Subcutaneous abdominal adipose tissue (tissue), 5 donors: Measurements from ENCODE around the gene ZNF107.
"Not testable (repeated sequence)": the region's sequence is repeated elsewhere in the genome, so short reads cannot be mapped to it uniquely, and the experiment has no call there.

Experiments
- H3K27ac ChIP-seq: one replicate; pipeline ENCODE4 v1.7.0; 2013; ENCODE audit warnings: low read depth, mild to moderate bottlenecking, inconsistent platforms, low read length, moderate library complexity
- H3K27me3 ChIP-seq, 5 donors: one replicate each; pipeline ENCODE4 v1.7.0; 2013; ENCODE audit warnings: low read length in 5 of 5, inconsistent platforms in 1 of 5; ENCODE audit not compliant: control insufficient read depth in 5 of 5, insufficient read depth in 4 of 5
- H3K36me3 ChIP-seq, 5 donors: one replicate each; pipeline ENCODE4 v1.7.0; 2013; ENCODE audit warnings: low read length in 5 of 5; ENCODE audit not compliant: control insufficient read depth in 5 of 5, insufficient read depth in 5 of 5
- H3K4me1 ChIP-seq, 5 donors: one replicate each; pipeline ENCODE4 v1.7.0; 2013; ENCODE audit warnings: low read length in 5 of 5, mild to moderate bottlenecking in 3 of 5, moderate library complexity in 1 of 5; ENCODE audit not compliant: control insufficient read depth in 5 of 5, insufficient read depth in 5 of 5
- H3K4me3 ChIP-seq, 5 donors: one replicate each; pipeline ENCODE4 v1.7.0; 2013; ENCODE audit warnings: low read length in 5 of 5, low read depth in 1 of 5
- H3K9ac ChIP-seq, 5 donors: one replicate each; pipeline ENCODE4 v1.7.0; 2013; ENCODE audit warnings: low read length in 5 of 5, mild to moderate bottlenecking in 4 of 5, moderate library complexity in 3 of 5
- H3K9me3 ChIP-seq, 5 donors: one replicate each; pipeline ENCODE4 v1.7.0; 2013; ENCODE audit warnings: low read length in 5 of 5; ENCODE audit not compliant: control insufficient read depth in 5 of 5
- donor health status: healthy.
- donor health status: healthy.
- donor health status: healthy.
- donor health status: healthy.
- donor health status: healthy.

The ZNF107 gene

DNA sequence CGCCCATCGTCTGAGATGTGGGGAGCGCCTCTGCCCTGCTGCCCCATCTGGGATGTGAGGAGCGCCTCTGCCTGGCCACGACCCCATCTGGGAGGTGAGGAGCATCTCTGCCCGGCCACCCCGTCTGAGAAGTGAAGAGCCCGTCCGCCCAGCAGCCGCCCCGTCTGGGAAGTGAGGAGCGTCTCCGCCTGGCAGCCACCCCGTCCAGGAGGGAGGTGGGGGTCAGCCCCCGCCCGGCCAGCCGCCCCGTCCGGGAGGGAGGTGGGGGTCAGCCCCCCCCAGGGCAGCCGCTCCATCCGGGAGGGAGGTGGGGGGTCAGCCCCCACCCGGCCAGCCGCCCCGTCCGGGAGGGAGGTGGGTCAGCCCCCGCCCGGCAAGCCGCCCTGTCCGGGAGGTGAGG is 52.0 kb downstream of the ZNF107 start:
- not testable (repeated sequence) for H3K36me3 ChIP-seq, H3K9ac ChIP-seq, H3K4me3 ChIP-seq, H3K27ac ChIP-seq, H3K4me1 ChIP-seq, H3K27me3 ChIP-seq
- peaks cover 8 to 40% (median 29%) of the 10 kb centered on the region in 5 donors for H3K9me3 ChIP-seq

DNA sequence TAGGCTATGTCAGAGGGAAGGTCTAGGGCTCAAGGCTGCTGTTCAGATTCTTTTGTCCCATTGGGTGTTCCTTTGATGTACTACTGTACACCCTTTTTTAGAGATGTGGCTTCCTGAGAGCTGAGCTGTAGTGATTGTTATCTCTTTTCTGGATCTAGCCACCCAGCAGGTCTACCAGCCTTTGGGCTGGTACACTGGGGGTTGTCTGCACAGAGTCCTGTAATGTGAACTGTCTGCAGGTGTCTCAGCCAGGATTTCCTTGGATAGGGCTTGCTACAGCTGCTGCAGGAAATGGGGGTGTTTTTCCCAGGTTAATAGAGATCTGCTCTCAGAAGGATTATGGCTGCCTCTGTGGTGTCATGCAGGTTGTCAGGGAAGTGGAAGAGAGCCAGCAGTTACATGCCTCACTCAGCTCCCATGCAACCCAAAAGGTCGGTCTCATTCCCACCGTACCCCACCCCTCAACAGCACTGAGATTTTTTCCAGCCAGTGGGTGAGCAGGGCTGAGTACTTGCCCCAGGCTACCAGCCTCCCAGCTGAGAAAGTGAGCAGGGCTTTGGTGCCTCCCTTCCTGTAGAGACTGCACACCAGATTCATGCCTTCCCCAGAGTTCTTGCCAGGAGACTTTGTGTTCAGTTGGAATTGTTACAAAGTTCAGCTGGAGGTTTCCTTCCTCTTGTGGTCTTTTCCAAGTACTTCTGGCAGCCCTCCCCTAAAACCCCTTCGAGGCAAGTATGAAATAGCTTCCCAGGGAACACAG is 63.3 kb downstream of the ZNF107 start:
- Histone ChIP-seq H3K27ac (no peak overlapping the region), H3K9ac (no peak overlapping the region), H3K4me3 (no peak overlapping the region), H3K36me3 (no peaks in the 10 kb centered on the region), H3K27me3 (no peaks in the 10 kb centered on the region), H3K9me3 (peaks cover 0 to 12% (median 8%) of the 10 kb centered on the region in 5 donors), H3K4me1 (peaks cover 0 to 3% (median 0%) of the 10 kb centered on the region in 5 donors)

DNA sequence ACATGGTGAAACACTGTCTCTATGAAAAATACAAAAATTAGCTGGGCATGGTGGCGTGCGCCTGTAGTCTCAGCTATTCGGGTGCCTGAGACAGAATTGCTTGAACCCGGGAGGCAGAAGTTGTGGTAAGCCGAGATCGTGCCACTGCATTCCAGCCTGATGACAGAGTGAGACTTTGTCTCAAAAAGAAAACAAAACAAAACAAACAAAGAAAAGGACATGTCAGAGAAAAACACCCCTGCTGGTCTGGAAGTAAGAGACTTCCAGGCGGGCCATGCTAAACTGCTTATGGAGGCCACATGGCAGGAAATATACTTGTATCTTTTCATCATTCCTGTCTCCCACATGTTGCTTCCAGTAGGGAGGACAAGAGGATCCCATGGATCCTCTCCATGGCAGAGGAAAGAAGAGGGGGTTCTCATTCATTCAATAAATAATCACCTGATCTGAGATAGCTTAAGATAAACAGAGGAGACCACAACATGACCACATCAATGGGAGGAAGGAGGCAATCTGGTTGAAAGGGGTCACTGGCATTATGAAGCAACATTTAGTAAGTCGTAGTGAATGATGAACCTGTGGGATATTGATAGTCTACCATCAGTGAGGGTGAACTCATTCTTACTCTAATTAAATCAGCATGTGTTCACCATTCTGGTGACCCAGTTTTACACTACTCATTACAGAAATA is 67.8 kb downstream of the ZNF107 start:
- no peaks in the 10 kb centered on the region for H3K36me3 ChIP-seq
- no peak overlapping the region for H3K4me3 ChIP-seq
- peaks cover 0 to 3% (median 0%) of the 10 kb centered on the region in 5 donors for H3K4me1 ChIP-seq
- H3K9me3 ChIP-seq: peaks cover 0 to 16% (median 12%) of the 10 kb centered on the region in 5 donors
- H3K27ac ChIP-seq: no peak overlapping the region
- H3K27me3 ChIP-seq: no peaks in the 10 kb centered on the region
- no peak overlapping the region for H3K9ac ChIP-seq

DNA sequence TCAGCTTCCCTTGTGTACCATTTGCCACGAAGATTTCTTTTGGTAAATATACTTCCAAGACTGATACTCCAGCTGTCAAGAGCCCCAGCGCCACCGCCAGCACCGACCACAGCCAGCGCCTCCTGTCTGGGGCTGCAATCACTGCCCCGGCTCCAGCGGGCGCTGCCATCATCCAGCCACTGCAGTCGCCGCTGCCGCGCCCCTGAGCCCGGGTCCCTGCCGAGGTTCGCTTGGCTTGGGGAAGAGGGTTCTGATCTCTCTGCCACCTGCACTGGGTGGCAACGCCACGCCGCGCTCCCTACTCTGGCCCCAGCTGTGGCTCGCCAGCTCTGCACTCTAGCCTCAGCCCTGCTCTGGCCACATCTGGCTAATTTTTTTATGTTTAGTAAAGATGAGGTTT is 70.6 kb downstream of the ZNF107 start:
- Histone ChIP-seq H3K9ac (no peak overlapping the region), H3K4me3 (no peak overlapping the region), H3K9me3 (peaks cover 0 to 4% (median 3%) of the 10 kb centered on the region in 5 donors), H3K27ac (no peak overlapping the region), H3K27me3 (no peaks in the 10 kb centered on the region), H3K36me3 (no peaks in the 10 kb centered on the region), H3K4me1 (no peaks in the 10 kb centered on the region)

DNA sequence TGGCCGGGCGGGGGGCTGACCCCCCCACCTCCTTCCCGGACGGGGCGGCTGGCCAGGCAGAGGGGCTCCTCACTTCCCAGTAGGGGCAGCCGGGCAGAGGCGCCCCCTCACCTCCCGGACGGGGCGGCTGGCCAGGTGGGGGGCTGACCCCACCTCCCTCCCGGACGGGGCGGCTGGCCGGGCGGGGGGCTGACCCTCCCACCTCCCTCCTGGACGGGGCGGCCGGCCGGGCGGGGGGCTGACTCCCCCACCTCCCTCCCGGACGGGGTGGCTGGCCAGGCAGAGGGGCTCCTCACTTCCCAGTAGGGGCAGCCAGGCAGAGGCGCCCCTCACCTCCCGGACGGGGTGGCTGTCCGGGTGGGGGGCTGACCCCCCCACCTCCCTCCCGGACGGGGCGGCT is 72.5 kb downstream of the ZNF107 start:
- H3K9ac ChIP-seq, H3K27me3 ChIP-seq, H3K4me1 ChIP-seq, H3K36me3 ChIP-seq, H3K27ac ChIP-seq, H3K4me3 ChIP-seq, H3K9me3 ChIP-seq: not testable (repeated sequence)

DNA sequence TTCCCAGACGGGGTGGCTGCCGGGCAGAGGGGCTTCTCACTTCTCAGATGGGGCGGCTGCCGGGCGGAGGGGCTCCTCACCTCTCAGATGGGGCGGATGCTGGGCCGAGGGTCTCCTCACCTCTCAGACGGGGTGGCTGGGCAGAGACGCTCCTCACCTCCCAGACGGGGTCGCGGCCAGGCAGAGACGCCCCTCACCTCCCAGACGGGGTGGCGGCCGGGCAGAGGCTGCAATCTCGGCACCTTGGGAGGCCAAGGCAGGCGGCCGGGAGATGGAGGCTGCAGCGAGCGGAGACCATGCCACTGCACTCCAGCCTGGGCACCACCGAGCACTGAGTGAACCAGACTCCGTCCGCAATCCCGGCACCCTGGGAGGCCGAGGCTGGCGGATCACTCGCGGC is 73.0 kb downstream of the ZNF107 start:
- H3K36me3 ChIP-seq: not testable (repeated sequence)

DNA sequence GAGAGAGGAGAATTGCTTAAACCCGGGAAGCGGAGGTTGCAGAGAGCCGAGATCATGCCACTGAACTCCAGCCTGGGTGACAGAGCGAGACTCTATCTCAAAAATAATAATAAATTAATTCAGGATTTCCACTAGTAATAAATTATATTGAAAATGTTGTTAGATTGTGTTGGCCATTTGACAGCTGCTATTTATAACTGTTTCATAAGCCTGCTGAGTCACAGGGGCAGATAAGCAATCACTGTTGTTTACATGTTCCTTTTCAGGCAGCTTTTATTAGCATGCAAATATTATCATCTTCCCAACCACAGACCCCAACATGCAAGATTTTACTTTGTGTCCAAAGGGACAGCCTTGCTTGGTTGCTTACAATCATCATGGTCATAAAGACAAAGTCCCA is 78.7 kb downstream of the ZNF107 start:
- H3K9me3 ChIP-seq: peaks cover 0 to 10% (median 3%) of the 10 kb centered on the region in 5 donors

More for the DNA sequence above, 73.0 kb downstream of the ZNF107 start:
- H3K4me3 ChIP-seq, H3K4me1 ChIP-seq, H3K9ac ChIP-seq, H3K27ac ChIP-seq, H3K9me3 ChIP-seq, H3K27me3 ChIP-seq: not testable (repeated sequence)

DNA sequence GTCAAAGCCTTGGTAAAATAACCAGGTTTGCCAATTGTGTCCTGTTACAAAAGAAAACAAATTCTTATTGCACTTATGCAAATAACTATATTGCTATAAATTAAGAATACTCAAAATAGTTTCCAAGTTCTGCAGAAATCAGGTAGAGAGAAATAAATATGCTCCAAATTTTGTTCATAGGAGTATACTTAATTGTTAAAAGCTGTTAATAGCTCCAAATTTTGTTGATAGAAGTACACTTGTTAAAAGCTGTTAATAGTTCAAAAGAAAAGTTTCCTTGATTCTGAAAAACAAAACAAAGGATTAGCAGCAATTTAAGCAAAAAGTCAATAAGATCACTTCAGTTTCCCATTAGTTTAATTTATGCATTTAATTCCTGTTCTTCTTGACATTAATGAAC is 81.9 kb downstream of the ZNF107 start:
- H3K4me3 ChIP-seq: no peak overlapping the region
- no peak overlapping the region for H3K27ac ChIP-seq
- H3K9me3 ChIP-seq: peaks cover 0 to 10% (median 3%) of the 10 kb centered on the region in 5 donors
- H3K36me3 ChIP-seq: no peaks in the 10 kb centered on the region
- no peak overlapping the region for H3K9ac ChIP-seq
- no peaks in the 10 kb centered on the region for H3K27me3 ChIP-seq
- H3K4me1 ChIP-seq: no peaks in the 10 kb centered on the region

More for the DNA sequence above, 78.7 kb downstream of the ZNF107 start:
- Histone ChIP-seq H3K9ac (no peak overlapping the region), H3K4me1 (no peaks in the 10 kb centered on the region), H3K4me3 (no peak overlapping the region), H3K27ac (no peak overlapping the region), H3K36me3 (no peaks in the 10 kb centered on the region), H3K27me3 (no peaks in the 10 kb centered on the region)

DNA sequence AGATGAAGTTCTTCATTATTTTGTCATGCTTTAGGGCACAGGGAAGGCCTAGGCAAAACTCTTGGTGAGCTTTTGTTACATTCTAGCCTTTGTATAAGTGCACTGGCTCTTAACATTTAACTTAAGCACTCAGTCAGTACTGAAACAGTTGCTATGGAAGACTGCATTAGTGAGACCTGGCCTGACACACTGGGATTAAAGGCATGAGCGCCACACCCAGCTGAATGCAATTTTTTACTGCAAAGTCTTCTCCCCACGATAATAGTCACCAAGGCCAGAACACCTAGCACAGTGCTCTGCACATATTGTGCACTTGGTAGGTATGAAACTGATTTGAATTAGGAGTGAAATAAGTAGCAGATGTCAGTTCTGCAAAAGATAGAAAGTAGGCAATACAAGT is 87.1 kb downstream of the ZNF107 start:
- H3K27me3 ChIP-seq: no peaks in the 10 kb centered on the region
- no peaks in the 10 kb centered on the region for H3K4me1 ChIP-seq
- no peak overlapping the region for H3K4me3 ChIP-seq
- no peaks in the 10 kb centered on the region for H3K36me3 ChIP-seq
- H3K9me3 ChIP-seq: peaks cover 0 to 8% (median 2%) of the 10 kb centered on the region in 5 donors
- H3K27ac ChIP-seq: no peak overlapping the region
- H3K9ac ChIP-seq: no peak overlapping the region

DNA sequence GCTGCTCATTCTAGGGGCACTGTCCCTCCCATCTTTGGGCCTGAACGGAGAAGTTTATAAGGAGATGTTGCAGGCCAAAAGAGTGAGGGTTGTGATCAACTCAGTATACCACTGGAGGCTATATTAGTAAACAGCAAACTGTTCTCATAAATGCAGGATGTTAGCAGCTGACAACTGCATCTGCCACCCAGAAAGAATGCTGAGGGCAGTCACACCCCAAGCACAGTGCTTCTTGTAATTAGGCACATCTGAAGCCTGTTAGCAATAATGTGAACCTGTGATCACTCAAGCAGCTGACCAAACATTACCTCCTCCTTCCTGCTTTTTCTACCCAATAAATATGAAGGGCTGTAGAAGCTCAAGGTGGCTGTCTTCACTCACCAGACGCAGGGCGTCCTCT is 89.9 kb downstream of the ZNF107 start:
- no peak overlapping the region for H3K9ac ChIP-seq

More for the DNA sequence above, 89.9 kb downstream of the ZNF107 start:
- Histone ChIP-seq H3K4me1 (no peaks in the 10 kb centered on the region), H3K9me3 (peaks cover 0 to 3% (median 0%) of the 10 kb centered on the region in 5 donors), H3K27ac (no peak overlapping the region), H3K27me3 (no peaks in the 10 kb centered on the region), H3K4me3 (no peak overlapping the region), H3K36me3 (no peaks in the 10 kb centered on the region)
